NCI-H226 (cell line): ENCODE measurements around the gene COQ5.
A peak's percentile ranks its signal among the peaks of the same experiment; 100 is the strongest.
"Not testable (repeated sequence)": the region's sequence is repeated elsewhere in the genome, so short reads cannot be mapped to it uniquely, and the experiment has no call there.

ENCODE experiments used
- DNase-seq: peaks from one replicate; pipeline ENCODE4 v3.0.0-alpha.2; 2015

The COQ5 gene

DNA sequence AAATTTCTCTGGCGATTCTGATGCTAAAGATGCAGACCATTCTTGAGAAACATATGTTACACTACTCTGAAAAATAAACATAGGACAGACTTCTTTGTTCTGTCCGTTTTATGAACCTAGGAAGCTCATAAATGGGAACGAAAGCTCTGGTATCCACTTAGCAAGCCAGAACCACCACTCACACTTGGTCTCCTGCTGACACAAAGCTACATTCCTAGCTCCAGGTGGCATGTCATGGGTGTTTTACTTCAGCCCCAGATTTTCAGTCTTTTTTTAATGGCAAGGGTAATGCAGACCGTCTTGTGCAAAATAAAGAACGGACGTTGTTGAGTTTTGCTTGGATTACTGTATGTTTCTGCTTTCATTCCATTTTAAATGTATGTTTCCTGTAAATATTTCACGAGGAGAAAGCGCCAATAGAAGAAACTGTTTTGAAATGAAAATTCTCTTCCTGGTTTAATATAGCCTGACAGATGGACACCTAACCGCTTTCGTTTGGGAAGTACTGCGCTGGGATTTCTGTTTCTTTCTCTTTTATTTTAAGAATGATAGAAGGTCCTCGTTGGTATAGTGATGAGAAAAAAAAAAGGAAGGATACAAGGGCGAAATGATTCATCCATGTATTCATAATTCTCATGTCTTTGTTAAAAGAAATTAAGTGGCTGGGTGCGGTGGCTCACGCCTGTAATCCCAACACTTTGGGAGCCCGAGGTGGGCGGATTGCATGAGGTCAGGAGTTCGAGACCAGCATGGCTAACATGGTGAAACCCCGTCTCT is 871 bp upstream of the COQ5 start:
- no peak for DNase-seq

DNA sequence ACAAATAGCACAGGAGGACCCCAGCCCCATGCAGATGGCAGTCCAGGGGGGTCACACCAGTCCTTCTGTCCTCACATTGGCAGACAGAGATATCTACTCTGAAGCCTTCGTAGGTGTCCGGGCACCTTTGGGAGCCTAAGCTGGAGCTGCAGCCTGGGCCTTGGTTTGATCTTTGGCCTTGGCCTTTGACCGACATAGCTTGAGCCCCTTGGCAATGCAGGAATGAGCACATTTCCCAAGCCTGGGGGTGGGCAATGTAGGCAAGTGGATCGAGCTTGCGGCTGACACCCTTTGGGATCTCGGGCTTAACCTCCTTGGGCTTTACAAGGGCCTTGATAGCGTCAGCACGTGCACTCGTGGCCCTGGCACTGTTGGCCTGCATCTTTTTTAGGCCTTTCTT is 6.4 kb downstream of the COQ5 start:
- DNase-seq: no peak

DNA sequence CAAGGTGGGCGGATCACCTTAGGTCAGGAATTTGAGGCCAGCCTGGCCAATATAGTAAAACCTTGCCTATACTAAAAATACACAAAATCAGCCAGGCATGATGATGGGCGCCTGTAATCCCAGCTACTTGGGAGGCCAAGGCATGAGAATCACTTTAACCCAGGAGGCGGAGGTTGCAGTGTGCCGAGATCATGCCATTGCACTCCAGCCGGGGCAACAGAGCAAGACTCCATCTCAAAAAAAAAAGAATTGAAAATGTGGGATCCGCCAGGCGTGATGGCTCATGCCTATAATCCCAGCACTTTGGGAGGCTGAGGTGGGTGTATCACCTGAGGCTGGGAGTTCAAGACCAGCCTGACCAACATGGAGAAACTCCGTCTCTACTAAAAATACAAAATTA is 9.6 kb downstream of the COQ5 start:
- DNase-seq: not testable (repeated sequence)

DNA sequence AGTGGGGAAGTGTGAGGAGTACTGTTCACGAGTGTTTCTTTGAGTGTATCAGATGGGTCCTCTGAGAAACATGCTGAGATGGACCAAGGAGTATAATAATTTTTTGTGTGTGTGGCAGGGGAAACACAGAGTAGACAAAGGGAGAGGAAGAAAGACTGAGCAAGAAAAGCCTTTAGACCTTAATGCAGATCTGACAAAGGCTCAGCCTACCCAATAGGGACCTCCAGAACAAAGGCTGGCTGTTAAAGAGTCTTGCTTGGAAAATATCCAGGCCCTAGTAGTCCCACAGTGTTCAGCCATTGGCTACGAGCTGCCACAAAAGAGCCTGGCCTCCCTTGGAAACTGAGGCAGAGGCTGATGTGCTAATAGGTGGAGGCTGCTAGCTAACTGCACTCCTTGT is 13.5 kb downstream of the COQ5 start:
- no peak for DNase-seq

DNA sequence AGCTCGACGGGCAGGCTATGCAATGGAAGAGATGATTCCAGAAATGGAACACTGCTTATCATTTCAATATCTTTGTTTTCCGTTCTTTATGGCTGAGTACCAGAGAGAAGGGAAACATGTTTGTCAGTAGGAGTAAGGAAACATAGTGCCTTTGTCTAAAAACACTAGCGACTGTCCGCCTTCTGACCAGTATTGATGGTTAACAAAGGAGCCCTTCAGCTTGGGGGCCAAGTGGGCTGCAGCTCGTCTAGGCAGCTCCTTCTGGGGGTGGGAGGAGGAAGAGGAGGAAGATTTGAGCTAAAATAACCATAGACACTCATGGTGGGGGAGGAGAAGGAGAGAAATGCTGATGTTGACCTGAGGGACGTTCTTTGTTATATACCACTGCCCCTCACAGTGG is 15.0 kb downstream of the COQ5 start:
- DNase-seq: no peak

DNA sequence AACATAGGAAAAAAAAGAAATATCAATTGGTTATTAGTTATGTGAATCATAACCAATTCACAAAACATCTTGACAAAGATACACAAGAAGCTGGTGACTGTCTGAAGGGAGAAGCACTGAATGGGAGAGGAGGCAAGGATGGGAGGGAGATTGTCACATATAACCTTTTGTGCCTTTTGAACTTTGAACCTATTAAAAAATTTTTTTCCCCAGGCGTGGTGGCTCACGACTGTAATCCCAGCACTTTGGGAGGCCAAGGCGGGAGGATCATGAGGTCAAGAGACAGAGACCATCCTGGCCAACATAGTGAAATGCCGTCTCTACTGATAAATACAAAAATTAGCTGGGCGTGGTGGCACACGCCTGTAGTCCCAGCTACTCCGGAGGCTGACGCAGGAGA is 20.4 kb downstream of the COQ5 start:
- no peak for DNase-seq

DNA sequence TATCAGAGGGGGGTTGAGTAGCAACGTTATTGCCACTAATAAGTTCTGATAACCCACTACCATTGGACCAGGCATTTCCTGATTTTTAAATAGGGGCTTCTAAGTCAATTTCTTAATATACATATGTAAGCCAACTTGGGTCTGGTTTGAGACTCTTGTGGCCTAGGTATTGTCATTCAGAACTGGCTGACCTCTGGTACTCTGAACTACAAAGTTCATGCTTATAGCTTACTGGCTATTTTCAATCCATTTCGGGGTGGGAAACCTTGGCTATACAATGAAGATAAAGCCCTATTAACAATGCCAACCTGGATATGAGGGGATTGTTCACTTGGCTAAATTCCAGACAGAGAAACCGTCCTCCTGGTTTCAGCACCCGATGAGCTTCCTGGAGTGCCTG is 24.4 kb downstream of the COQ5 start:
- DNase-seq: no peak

DNA sequence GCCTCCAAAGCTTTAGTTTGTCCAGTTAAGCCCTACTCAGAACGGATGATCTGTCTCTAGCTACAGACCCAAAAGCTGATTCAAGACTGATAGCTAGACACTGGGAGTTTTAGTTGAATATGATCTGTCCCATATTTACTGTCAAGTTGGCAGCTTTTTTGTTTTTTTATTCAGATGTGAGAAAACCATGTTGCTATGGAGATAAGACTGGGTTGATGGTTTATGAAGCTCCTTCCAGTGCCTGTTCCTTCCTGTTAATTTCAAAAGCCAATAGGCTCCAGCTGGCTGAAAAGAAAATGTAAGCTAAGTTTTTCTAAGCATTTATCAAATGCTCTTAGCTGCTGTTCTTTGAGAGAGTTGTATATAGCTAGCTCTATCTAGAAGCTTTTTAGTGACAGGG is 28.4 kb downstream of the COQ5 start:
- DNase-seq: no peak

DNA sequence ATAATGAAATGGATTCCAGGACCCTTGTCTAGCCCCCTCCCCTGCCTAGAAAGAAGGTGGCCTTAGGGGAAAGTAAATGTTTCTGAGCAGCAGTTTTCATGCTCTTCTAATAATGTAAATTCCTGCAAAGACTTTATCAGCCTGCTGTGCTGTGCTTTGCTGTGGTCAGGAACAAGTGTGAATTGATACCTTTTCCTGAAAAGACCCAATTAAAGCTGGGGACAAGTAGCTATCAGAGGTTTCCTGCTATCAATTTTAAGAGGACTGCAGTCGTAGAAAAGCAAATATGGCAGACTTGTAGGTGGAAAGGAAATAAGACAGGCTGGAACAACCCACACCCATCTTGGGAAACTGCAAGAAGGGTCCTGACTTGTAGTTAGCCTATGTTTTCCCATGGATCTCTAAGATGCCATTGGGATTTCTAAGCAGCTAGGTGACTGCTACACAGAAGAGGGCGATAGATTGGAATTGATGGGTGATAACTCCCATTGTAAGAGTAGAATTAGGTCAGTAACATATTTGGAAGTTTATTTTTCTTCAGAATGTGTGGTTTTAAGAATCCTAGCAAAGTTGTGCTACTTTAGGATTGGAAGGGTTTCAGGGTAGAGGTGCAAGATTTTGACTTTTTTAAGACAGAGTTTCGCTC is 30.0 kb downstream of the COQ5 start:
- no peak for DNase-seq

DNA sequence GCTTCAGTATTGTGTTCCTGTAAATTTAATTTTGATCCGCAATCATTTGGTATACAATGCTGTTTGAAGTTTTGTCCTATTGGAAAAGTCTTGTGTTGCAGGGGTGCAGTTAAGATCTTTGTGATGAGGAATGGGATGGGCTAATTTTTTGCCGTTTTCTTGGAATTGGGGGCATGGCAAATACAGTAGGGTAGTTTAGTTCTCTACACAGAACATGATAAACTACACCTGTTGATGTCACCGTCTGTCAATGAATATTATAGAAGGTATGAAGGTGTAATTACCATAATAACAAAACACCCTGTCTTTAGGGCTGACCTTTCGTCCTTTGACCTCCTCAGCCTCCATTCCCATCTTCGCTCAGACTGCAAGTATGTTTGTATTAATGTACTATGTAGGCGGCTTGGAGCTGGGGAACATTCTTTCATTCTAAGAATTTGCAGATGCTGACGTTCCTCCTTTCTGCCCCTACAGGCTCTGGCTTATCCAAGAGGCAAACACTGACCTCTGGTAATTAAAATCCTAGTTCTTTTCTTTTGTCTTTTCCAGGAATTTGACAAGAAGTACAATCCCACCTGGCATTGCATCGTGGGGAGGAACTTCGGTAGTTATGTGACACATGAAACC is 31.3 kb downstream of the COQ5 start:
- DNase-seq: no peak

DNA sequence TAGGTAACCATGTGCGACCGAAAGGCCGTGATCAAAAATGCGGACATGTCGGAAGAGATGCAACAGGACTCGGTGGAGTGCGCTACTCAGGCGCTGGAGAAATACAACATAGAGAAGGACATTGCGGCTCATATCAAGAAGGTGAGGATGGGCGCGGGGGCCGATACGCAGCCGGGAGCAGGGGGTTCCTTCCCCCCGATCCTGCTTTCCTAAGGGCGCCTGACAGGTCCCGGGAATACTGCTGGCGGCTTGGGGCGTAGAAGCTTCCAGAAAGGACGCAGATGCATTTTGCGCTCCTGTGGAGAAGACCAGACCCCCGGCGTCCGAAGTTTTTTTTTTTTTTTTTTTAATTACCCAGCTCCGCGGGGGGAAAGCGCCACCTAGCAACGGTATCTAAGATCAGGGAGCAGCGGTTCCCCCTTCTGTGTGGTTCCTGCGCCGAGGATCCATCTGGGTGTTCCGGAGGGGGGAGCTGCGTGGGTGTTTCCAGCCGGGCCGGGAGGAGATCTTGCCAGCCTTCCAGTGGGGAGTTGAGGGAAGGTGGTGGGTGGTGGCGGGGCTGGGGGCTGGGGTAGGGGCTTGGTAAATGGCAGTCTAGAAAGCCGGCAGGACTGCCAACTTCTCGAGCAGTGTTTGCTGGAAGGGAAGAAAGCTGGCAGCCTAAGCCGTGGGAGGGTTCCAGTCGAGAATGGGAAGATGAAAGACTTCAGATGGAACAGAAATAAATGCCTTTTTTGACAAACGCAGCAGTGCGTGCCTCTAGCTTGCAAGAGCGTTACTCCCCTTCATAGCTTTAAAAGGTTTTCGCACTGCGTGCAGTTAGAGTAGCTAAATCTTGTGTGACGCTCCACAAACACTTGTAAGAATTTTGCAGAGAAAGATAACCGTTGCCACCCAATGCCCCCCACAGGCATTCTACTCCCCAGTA is 32.3 kb downstream of the COQ5 start:
- DNase-seq: peak; percentile 43

DNA sequence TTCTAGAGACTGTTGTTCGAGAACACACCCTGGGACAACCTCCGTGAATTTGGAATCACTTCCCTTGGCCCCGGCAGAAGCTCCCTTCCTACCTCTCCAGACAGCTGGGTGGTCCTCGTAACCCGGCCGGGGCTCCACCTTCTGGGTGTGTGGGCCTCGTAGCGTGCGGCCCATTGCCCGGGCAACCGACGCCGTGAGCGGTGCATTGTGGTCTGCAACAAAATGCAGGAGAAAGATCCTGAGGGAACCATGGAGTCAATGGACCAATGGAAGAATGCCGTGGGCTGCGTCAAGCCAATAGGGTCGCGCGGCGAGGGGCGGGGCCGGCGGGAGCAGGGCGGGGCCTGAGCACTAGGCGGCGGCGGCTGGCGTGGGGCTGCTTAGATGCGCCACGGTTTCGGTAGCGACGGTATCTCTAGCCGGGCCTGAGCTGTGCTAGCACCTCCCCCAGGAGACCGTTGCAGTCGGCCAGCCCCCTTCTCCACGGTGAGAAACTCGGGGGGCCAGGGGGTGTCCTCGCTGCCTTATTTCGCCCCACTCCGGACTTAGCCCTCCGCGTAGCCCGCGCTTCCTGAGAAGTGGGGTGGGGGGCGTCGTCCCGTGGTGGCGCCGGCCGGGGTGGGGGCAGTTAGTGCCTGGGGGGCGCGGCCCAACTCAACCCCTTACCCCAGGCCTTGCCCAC is 33.1 kb downstream of the COQ5 start, which contains the start of gene DYNLL1:
Gene DYNLL1, plus strand, starts transcription at position 383 of the 682 bp plus-strand sequence. CDS start 309 bp downstream, outside the sequence.
- DNase-seq: peak; percentile 89

DNA sequence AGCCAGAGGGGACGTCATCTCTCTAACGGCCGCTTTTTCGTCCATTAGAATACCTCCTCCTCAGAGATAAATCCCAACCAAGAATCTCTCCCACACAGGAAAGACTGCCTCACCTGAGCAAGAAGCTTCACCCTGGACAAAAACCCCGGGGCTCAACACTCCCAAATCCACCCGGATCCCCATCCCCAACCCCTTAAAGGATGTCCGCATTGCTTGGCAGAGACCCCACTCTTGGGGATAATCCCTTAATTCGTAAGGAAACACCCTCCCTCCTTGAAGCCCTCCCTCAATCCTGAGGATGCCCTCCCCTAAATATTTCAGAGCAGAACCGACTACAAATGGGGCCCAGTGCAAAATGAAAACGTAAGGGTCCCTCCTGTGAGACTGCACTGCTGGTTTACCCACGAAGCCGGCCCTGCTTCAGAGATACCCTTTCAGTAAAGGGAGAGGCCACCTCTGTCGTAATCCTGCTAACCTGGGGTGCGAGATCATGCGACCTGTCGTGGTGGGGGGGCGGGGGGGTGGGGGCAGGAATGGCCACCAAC is 33.7 kb downstream of the COQ5 start:
- DNase-seq: no peak

DNA sequence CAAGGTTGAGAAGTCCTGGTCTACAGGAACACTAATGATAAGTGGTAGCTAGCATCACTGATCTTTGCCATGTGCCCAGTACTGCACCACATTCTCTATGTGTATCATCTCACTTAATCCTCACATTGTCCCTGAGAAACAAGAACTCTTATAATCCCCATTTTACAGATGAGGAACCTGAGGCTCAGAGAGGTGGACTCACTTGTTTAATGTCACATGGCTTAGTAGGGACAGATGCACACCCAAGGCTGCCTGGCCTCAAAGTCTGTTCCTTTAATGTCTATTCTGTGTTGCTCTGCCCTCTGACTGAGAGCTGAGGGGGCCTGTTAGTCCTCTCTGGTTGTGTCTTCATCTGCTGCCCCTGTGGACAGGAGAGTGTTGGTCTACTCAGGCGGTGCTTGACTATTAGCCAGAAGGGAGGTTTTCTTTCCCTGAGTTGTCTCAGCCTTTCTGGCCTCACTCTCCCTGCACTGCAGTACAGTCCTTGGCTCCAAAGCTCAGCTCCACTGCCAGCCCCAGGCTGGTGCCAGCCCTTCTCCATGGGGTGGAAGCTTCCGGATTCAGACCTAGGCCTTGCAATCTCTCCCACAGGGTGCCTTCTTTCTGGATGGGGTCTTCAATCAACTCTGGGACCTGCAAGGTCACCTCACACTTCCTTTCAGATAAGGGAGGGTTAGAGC is 38.0 kb downstream of the COQ5 start:
- no peak for DNase-seq

DNA sequence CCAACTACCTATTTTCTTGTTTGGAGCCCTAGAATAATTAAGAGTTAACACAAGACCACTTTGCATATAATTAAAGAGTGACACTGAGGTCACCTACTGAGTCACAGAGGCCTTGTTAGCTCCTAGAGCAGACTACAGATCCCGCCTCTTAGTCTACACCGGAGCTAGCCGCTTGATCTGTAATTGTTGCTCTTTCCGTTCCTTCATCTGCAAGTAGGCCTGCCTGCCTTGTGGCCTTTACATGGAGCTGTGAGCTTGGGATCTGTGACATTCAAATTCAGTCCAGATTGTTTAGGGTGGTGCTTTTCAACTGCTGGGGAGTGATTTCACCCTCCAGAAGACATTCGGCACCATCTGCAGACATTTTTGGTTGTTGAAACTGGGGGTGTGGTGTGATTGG is 38.6 kb downstream of the COQ5 start:
- no peak for DNase-seq

DNA sequence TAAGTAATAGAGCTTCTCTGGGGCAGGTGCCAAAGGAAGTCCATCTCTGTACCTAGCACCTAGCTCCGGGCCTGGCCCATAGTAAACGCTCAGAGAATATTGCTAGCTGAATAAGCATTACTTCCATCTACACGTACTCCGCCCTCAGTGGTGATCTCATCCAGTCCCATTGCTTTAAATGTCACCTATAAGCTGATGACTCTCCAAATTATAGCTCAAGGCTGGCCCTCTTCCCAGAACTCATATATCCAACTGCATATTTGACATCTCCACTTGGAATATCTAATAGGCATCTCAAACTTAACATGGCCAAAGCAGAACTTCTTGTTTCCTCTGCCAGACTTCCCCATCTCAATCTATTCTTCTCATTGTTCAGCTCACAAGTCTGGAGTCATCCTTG is 39.9 kb downstream of the COQ5 start:
- DNase-seq: no peak

DNA sequence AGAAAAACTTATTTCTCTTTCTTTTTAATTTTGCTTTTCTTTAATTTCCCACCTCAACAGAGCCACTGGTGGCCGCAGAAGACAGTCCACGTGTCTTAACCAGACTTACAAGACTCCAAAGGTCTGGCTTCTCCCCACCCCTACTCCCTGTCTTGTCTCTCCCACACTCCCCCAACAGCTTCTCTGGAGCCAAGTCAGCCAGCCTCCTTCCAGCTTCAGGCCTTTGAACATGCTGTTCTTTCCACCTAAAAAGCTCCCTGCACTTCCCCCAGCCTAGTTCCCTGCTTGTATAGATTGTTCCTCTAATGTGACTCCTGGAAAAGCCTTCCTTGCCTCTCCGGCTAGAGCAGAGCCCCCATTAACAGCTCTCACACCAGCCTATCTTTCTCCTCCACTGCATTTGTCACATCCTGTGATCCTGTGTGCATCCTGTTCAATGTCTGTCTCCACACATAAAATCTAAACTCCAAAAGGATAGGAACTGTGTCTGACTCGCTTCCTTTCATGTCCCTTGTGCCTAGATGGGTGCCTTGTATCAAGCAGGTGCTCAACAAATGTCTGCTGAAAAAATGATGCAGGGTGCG is 40.8 kb downstream of the COQ5 start:
- DNase-seq: no peak

DNA sequence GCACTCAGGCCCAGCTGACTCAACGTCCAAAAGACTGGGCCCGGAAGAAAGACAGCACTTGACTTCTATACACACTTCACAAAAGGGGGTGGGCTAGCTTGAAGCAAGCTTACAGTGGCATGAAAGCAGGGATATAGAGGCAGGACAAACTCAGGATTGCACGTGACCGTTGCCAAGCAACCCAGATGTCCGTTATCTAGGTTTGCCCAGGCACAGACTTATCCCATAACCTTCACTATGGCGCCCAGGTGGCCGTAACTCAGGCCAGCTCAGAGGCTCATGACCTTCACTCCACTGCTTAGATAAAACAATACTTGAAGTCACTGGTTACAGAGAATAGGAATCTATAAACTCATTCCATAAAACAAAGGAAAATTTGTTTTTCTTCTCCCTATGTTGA is 41.4 kb downstream of the COQ5 start:
- DNase-seq: not testable (repeated sequence)

DNA sequence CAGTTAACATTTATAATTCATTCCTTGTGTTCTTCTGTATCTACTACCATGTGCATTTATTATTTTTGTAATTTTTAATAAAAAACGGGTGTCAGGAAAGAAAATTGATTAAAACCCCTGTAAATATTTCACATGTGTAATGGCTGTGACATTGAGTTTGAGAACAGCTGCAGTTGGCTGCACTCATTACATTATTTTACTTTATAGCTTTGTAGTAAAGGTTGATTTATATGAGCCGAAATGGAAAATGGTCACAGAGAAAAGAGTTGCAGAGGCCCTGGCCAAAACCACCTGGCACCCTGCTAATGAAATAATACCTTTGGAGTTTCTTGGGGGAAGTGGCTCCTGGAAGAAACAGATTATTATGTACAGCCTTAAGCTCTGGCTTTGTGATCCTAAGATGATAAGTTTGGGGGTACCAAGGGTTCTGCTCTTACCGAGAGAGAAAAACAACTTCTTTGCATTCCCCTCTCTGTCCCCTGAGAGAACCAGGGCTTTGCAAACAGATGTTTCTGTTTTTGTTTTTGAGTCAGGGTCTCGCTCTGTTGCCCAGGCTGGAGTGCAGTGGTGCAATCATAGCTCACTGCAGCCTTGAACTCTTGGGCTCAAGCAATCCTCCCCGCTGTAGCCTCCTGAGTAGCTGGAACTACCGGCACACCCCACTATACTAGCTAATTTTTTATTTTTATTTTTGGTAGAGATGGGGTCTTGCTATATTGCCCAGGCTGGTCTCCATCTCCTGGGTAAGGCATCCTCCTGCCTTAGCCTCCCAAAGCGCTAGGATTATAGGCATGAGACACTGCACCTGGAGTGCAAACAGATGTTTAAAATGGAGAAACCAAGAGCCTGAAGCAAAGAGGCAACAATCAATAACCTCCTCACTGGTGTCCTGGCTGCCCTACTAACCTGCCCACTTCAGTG is 42.7 kb downstream of the COQ5 start:
- DNase-seq: no peak

DNA sequence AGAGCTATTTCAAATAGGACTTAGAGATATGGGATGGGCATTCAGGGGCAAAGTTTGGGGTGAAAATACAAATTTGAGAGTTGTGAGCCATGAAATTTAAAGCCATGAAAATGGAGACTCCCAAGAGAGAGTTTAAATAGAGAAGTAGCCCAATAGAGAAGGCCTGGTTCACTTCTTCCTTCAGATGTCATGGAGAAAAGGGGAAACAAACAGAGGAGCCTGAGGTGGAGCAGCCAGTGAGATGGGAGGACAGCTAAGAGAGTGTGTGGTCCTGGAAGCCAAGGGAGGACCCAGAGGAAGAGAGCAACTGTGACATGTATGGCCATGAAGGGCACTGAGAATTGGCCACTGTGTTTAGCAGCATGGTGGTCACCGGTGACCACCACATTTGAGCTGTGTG is 45.3 kb downstream of the COQ5 start:
- no peak for DNase-seq
